HG02763 (cell line): ENCODE results near the gene PAXIP1.
"Not testable (repeated sequence)": the region's sequence is repeated elsewhere in the genome, so short reads cannot be mapped to it uniquely, and the experiment has no call there.

Experiments
- ATAC-seq: cut with Tn5 transposase; IDR thresholded peaks from one replicate; pipeline ENCODE4 v1.9.1; 2021; ENCODE audit warnings: mild to moderate bottlenecking, moderate library complexity; ENCODE audit not compliant: unreplicated experiment

The PAXIP1 gene, protein sequence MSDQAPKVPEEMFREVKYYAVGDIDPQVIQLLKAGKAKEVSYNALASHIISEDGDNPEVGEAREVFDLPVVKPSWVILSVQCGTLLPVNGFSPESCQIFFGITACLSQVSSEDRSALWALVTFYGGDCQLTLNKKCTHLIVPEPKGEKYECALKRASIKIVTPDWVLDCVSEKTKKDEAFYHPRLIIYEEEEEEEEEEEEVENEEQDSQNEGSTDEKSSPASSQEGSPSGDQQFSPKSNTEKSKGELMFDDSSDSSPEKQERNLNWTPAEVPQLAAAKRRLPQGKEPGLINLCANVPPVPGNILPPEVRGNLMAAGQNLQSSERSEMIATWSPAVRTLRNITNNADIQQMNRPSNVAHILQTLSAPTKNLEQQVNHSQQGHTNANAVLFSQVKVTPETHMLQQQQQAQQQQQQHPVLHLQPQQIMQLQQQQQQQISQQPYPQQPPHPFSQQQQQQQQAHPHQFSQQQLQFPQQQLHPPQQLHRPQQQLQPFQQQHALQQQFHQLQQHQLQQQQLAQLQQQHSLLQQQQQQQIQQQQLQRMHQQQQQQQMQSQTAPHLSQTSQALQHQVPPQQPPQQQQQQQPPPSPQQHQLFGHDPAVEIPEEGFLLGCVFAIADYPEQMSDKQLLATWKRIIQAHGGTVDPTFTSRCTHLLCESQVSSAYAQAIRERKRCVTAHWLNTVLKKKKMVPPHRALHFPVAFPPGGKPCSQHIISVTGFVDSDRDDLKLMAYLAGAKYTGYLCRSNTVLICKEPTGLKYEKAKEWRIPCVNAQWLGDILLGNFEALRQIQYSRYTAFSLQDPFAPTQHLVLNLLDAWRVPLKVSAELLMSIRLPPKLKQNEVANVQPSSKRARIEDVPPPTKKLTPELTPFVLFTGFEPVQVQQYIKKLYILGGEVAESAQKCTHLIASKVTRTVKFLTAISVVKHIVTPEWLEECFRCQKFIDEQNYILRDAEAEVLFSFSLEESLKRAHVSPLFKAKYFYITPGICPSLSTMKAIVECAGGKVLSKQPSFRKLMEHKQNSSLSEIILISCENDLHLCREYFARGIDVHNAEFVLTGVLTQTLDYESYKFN

DNA sequence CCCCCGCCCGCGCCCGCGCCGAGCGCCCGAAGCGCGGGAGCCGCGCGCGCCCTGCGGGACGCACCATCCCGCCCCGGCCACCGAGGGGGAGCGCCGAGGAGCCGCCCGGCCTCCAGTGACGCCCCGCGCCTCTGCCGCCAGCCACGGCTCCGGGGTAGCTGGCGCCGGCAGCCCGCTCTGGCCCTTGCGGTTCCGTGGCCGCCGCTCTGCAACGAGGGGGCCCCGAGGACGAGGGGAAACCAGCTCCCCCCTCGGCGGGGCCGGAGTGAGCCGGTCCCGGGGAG, at the start of gene PAXIP1:
PAXIP1 (minus strand) TSS at position 33 of the 284 bp plus-strand sequence. CDS start 195 bp downstream, outside the sequence.
- peak; percentile 65 for ATAC-seq

DNA sequence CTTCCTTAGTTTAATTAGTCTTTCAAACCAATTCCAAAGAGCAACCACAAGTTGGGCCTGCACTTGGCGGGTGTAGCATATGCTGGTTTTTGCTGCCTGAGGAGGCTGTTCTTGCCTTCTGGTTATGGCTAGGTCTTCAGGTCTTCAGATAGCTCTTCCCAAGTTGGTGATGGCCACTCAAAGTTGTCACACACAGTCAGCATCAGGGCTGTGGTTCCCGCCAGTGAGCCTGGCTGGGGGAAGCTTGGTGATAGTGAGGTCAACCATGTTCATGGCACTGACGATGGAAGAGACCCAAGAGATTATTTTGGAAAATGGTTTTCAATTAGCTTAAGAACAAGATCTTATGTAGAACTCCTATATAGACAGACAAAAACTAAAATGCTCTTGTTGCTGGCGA, 48.4 kb upstream of the PAXIP1 start:
- no peak for ATAC-seq

DNA sequence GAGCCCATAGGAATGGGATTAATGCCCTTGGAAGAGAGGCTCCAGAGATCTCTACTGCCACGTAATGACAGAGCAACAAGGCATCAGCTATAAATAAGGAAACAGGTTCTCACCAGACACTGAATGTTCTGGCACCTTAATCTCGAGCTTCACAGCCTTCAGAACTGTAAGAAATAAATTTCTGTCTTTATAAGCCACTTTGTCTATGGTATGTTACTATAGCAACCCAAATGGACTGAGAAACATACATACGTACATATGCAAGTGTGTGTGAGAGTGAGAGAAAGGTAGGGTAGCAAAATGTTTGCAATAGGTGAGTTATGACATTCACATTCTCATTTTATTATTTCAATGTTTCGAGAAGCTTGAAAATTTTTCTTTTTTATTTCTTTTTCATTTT, 45.1 kb upstream of the PAXIP1 start:
- ATAC-seq: no peak

DNA sequence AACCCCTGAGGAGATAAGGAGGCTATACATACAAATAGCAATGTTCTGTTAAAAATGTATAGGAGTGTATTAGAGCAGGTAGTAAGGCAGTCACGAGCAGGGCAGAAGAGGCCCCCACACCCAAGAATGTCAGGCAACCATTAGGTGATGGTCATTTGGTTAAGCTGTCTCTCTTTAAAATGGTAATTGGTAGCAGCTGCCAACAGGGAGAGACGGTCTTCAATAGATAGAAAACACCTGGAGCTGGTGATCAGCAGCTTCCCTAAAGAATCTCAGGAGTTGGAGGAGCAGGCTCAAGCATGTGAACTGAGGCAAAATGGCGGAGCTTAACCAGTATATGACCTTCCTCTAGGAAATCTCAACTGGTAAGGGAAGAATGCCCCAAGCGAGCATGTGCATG, 40.8 kb upstream of the PAXIP1 start:
- ATAC-seq: no peak

DNA sequence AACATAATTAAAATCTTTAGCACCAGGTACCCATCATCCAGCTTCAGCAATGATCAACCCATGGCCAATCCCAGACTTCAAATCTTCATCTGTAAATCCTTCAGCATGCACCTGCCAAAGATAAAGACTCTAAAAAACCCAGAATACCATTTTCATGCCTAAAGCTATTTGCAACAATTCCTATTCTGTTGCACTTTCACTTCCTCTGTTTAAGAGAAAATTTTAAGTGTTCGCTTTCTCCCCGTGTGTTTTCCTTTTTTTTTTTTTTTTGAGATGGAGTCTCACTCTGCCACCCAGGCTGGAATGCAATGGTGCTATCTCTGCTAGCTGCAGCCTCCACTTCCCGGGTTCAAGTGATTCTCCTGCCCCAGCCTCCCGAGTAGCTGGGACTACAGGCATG, 35.4 kb upstream of the PAXIP1 start:
- no peak for ATAC-seq

DNA sequence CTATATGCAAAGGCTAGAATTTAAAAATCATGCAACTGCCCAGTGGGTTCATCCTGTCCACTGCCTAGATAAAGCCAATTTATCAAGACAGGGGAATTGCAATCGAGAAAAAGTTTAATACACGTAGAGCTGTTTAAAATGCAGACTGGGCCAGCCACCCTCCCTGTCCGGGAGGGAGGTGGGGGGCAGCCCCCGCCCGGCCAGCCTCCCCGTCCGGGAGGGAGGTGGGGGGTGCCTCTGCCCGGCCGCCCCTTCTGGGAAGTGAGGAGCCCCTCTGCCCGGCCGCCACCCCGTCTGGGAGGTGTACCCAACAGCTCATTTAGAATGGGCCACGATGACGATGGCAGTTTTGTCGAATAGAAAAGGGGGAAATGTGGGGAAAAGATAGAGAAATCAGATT, 31.6 kb upstream of the PAXIP1 start:
- not testable (repeated sequence) for ATAC-seq

DNA sequence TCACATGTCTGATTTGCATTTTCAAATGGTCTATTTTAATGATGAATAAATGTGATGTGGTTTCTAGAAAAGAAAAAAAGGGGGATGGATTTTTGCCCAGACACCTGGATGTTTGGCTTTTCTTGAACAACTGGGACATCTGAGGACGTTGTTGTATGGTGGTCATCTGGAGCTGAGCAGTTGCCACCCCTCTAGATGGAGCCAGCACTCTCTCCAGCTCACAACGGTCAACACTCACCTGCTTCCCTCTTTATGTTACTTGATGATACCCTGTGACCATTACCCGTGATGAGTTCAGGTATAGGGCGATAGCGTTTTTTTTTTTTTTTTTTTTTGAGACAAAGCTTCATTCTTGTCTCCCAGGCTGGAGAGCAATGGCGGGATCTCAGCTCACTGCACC, 30.1 kb upstream of the PAXIP1 start:
- no peak for ATAC-seq

DNA sequence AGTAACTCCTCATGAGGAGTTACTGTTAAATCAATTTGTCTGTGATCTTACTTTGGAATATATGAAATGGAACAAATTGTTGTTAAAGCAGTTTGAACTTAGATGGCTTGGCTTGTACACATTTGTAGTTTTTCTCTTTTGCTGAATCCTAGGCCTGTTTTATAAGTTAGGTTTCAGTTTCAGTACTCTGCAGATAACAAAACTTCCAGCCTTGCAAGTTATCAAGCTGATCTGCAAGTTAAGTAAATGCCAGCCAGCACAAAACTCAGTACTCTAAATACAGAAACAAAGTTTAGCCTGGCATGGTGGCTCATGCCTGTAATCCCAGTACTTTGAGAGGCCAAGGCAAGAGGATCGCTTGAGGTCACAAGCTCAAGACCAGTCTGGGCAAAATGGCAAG, 25.0 kb upstream of the PAXIP1 start:
- ATAC-seq: no peak

DNA sequence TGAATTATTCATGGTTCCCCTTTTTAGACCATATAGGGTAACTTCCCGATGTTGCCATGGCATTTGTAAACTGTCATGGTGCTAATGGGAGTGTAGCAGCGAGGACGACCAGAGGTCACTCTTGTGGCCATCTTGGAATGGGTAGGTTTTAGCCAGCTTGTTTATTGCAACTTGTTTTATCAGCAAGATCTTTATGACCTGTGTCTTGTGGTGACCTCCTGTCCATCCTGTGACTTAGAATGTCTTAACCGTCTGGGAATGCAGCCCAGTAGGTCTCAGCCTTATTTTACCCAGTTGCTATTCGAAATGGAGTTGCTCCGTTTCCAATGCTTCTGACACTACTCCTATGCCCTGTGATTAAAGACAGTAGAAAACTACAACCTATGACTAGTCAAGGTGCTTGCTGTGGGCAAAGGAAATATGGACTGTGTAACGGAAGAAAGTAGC, 18.8 kb upstream of the PAXIP1 start:
- ATAC-seq: no peak

DNA sequence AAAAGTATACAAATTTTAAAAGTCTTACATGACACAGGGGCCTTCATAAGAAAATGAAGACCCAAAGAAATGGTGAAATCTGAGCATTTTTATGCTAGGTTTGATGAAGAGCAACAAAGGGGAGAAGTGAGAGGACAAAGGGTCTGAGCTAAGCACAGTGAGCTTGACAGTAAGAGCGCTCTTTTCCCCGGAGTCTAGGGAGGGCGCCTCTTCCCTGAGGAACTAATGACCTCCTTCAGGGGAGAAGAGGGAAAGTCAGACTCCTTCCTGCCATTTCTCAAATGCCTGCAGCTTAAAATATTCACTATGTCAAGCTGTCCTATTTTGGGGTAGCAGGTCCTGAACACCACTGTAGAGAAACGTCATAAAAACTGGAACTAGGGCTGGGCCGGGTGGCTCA, 18.1 kb upstream of the PAXIP1 start:
- no peak for ATAC-seq

DNA sequence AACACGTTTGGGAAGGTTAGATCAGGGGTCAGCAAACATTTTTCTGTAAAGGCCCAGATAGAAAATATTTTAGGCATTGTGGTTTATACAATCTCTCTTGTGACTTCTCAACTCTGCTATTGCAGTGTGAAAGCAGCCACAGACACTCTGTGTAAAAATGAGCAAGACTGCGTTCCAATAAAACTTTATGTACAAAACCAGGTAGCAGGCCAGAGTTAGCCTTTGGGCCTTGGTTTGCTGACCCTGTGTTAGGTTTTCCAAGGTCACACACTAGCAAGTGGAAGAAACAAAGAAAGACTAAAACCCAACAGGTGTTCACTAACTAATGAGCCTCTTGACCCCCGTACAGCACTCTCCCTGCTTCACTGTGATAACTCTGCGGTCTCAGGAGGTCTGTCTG, 14.9 kb upstream of the PAXIP1 start:
- no peak for ATAC-seq

DNA sequence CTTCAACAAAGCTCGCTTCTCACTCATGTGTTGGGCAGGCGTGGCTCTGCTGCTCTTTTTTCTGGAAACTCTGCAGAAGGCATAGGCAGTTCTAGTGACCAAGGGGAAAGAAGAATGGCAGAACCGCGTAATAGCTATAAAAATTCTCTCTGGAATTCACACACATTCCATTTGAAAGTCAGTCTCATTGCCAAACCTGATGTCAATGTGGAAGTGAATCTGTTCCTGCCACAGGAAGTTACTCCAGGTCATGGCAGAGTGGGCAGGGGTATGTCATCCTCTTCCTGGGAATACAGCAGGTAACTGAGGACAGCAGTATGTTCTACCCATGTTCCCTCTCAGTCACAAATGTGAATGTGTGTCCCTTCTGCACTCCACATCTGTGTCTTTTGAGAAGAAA, 8.2 kb upstream of the PAXIP1 start:
- no peak for ATAC-seq

DNA sequence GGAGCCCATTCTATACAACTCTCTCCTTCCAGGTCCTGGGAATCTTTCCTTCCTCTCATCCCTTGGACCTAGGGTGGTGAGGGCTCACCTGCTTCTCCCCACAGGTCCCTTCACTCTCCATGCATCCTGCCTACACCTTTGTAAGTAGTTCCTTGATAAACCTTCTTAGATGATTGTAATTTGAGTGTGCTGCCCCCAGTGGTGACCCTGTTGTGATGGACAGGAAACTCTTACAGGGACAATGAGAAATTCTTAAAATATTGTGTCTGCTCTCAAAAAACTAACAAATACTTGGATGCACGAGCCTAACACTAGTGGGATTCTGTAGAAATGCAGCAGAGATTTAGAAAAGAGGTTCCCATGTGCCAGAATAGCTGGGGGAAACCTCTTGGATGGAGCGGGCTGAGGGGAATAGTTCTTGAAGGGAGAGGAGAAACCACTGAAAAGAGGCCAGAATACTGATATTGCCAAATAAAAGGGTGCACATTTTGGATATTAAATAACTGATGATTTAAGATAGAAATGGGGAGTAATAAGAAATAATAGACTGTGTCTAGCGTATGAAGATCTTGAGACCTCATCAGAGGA, 6.7 kb upstream of the PAXIP1 start:
- no peak for ATAC-seq

DNA sequence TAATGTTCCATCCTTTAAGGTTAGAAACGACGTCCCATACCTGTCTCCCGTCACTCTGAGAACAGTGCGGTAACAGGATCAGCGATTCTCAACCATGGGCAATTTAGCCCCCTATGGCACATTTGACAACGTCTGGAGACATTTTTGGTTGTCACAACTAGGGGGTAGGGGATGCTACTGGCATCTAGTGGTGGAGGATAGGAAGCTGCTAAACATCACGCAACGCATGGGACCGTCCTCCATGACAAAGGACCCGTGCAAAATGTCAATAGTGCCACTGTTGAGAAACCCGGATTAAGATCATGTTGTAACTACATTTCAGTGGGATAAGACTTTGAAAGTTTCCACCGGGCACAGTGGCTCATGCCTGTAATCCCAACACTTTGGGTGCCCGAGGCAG, 5.0 kb upstream of the PAXIP1 start:
- ATAC-seq: no peak

DNA sequence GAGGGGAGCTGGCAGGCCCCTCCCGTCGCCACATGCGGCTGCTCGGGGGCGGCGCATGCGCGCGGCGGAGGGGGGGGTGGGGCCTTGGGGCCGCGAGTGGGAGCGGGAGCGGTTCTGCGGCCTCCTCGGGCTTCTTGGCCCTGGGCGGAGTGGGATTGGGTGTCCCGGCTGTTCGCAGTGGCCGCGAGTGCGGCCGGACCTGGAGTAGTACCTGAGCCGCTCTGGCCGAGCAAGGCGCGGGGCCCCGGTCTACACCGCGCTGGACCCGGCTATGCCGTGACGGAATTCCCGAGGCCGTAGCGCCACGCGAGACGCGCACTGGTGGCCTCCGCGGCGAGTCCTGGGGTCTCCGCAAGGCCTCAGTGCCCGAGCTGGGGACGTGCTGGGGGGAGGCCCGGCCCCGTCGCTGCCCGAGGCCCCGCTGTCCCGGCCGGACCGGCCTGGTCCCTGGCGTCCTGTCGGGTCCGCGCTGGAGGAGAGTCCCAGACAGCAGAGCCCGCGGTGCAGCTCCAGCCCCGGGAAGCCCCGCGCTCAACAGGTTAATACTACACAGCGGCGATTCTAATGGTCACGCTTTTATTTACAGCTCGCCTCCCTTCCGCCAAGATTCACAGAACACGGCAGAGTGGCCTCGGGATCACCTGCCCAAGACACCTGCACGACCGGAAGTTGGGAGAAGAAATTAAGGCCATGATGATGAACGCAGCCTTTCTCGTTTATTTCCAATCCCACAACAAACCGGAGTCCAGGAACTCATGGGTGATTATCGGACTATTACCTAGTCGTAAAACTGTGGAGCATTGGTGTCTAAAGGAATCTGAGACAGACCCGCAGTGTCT, 671 bp upstream of the PAXIP1 start:
- ATAC-seq: peak; percentile 63

DNA sequence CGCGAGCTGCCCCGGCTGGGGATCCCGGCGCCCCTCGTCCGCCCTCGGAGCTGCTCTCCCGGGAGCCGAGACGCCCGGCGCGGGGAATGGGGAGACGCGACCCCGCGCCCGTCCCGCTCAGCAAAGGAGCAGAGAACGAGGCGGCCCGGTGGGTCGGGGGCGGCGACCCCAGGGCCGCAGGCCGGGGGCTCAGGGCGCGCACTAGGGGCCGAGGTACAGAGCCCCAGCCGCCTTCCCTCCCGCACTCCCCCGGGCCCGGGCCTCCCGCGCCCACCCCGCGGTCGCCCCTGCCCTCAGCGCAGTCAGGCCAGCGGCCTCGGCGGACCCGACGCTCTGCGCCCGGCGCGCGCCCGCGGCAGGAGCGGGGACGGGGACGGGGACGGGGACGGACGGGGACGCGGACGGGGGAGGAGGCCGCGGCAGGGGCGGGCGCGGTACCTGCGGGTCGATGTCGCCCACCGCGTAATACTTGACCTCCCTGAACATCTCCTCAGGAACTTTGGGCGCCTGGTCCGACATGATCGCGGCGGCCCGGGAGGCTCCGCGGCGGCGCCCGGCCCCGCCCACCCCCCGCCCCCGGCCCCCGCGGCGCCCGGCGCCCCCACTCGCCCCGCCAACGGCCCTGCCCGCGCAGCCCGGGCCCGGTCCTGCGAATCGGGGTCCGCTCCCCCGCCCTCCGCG, 373 bp downstream of the PAXIP1 start:
- ATAC-seq: peak; percentile 31

DNA sequence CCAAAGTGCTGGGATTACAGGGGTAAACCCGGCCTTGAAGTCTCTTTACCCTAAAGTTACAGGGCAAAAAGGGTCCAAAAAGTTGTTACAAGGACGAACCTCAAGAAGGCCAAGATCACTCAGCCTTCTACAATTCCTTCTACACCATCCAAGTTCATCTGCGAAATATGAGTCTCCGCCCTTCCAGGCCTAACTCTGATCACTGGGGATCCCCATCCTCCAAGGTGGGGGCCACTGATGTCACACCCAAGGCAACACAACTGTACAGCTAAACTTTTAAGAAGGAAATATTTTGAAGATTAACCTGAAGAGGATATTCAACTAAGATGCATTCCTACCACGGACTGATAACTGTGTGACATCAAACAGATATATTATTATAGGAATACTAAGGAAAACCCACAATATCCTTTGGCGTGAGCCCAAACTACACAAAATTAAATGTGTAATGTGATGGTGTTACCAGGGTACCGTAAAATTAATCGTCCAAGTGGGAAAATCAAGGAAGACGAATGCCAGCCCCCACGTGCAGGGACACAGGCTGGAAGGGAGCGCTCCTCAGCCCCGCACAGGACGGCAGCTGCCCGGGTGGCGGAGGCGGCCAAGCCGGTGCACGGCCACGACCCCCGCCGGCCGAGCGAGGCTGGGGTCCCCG, 1.0 kb downstream of the PAXIP1 start:
- ATAC-seq: peak; percentile 3

DNA sequence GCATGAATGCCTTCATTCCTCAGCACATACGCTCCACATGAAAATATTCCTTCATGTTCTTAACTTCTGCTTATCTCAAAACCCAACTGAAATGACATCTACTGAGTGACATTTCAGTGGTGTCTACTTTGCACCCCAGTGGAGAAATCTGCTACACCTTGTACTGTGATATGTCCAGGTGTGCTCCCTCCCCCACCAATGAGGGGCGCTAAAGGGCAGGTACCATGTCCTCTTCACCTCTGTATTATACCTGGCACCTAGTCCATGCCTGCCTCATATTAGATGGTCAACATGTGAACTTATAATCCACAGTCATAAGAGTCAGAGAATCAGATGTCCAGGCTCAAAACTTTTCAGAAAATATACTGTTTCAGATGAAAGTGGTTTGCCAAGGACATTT, 2.1 kb downstream of the PAXIP1 start:
- no peak for ATAC-seq

DNA sequence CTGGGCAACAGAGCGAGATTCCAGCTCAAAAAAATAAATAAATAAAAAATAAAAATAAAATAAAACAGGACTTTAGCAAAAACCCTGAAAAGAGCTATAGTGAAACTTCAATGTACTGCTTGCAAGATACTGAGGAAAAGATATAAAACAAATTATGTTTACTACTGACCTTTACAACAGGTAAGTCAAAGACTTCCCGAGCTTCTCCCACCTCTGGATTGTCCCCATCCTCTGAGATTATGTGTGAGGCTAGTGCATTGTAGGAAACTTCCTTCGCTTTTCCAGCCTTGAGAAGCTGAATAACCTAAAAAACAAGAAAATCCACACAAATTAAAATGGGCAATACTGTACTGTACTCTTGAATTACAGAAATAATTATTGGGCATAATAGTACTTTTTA, 4.4 kb downstream of the PAXIP1 start:
- no peak for ATAC-seq
